Measurements from ENCODE around the gene B4GALT4. TPM values are rescaled to one million over a fixed set of nuclear protein-coding genes. Genes with fewer than 3 reads are reported as not detected.

Gene B4GALT4
- polyA plus RNA-seq, 3 donors from 2014 or later = 24.0 to 29.0 (median 24.3) TPM

DNA sequence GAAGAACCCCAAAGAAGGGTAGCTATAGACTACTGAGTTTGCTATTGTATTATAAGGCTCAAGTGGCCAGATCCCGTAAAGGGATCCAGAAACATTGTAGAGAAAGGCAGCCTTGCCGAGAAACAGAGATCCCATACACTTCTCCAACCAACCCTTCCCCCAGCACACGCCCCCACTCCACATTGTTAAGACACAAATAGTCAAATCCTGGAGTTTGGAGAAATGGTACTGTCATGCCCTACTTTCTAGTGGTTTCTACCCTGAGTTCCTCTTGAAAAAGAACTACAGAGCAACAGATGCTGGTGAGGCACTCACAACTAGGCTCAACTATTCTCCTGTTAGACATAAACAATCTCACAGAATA, 33.2 kb downstream of the B4GALT4 start:
- peak overlapping the region in 4 of 6 donors; percentile 6 to 86 (median 38) for H3K27ac Mint-ChIP-seq
- H3K4me1 Mint-ChIP-seq = peaks cover 32 to 33% of the 10 kb centered on the region in 2 donors
- no peak overlapping the region for H3K4me3 Mint-ChIP-seq
- H3K36me3 Mint-ChIP-seq = peaks cover 34 to 50% (median 36%) of the 10 kb centered on the region in 3 donors
- no peaks in the 10 kb centered on the region for H3K9me3 Mint-ChIP-seq
- H3K27me3 Mint-ChIP-seq (ENCODE audit: low read depth in 3 of 3) = no peaks in the 10 kb centered on the region
- DNase-seq = no peak

- Mint-ChIP-seq H3K9me3 (no peaks in the 10 kb centered on the region), H3K4me3 (no peak overlapping the region), H3K4me1 (peaks cover 32 to 33% of the 10 kb centered on the region in 2 donors), H3K27ac (peak overlapping the region in 5 of 6 donors; percentile 11 to 76 (median 44)), H3K27me3 (ENCODE audit: low read depth in 3 of 3) (no peaks in the 10 kb centered on the region), H3K36me3 (peaks cover 29 to 45% (median 32%) of the 10 kb centered on the region in 3 donors)
- DNase-seq = no peak
These were observed 33.8 kb downstream of the B4GALT4 start for GRCh38 chr3:119206611-119207511.

DNA sequence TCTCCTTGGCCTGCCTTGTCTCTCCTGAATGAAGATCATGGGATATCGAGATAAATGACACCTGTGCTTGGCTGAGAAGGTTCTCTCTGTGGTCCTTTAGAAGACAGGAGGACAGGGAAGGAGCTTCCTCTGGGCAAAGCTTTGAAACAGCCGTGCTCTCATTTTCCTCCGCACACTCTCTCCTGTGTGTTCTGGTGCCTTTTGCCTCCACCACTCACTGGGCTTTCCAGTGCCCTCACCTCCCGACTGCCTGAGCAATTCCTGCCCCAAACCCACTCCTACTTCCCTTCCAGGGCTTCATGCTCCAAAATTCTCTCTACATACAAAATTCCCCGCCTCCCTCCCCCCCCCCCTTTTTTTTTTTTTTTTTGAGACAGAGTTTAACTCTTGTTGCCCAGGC, 35.0 kb downstream of the B4GALT4 start:
- no peak for DNase-seq
- H3K27ac Mint-ChIP-seq = peak overlapping the region in 1 of 6 donors; percentile 25
- H3K4me1 Mint-ChIP-seq = peaks cover 32 to 33% of the 10 kb centered on the region in 2 donors
- peaks cover 22 to 39% (median 26%) of the 10 kb centered on the region in 3 donors for H3K36me3 Mint-ChIP-seq
- H3K27me3 Mint-ChIP-seq (ENCODE audit: low read depth in 3 of 3) = no peaks in the 10 kb centered on the region
- no peak overlapping the region for H3K4me3 Mint-ChIP-seq
- no peaks in the 10 kb centered on the region for H3K9me3 Mint-ChIP-seq

GRCh38 chr3:119205209-119205608, 35.5 kb downstream of the B4GALT4 start:
- Mint-ChIP-seq H3K4me1 (peaks cover 32 to 33% of the 10 kb centered on the region in 2 donors), H3K9me3 (no peaks in the 10 kb centered on the region), H3K4me3 (no peak overlapping the region), H3K27me3 (ENCODE audit: low read depth in 3 of 3) (no peaks in the 10 kb centered on the region), H3K27ac (peak overlapping the region in 3 of 6 donors; percentile 13 to 34 (median 29)), H3K36me3 (peaks cover 18 to 34% (median 23%) of the 10 kb centered on the region in 3 donors)
- no peak for DNase-seq

DNA sequence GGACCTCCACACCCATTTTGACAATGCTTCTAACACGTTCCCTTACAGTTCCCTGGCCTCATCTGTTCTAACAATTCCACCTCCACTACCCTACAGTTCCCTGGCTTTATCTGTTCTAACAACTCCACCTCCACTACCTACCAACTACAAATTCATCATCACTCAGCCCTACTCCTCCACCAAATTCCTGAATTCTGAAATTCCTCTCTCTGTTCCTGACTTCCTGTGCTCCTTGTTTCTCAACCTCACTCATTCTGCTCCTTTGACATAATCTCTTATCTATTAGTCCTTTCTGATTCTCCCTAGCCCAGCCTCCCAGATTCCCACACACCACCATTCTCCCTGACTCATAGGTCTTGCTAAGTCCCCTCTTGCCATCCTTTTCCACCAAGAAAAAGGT, 44.8 kb downstream of the B4GALT4 start:
- Mint-ChIP-seq H3K27ac (no peak overlapping the region), H3K27me3 (ENCODE audit: low read depth in 3 of 3) (peaks cover 0 to 2% (median 2%) of the 10 kb centered on the region in 3 donors), H3K9me3 (peaks cover 0 to 2% (median 0%) of the 10 kb centered on the region in 6 donors), H3K4me1 (no peaks in the 10 kb centered on the region), H3K4me3 (no peak overlapping the region), H3K36me3 (peaks cover 4 to 5% (median 5%) of the 10 kb centered on the region in 3 donors)
- no peak for DNase-seq

GRCh38 chr3:119195151-119195476, 45.6 kb downstream of the B4GALT4 start:
- no peak overlapping the region for H3K4me3 Mint-ChIP-seq
- H3K27ac Mint-ChIP-seq = no peak overlapping the region
- no peak for DNase-seq
- peaks cover 0 to 2% (median 2%) of the 10 kb centered on the region in 3 donors for H3K27me3 Mint-ChIP-seq (ENCODE audit: low read depth in 3 of 3)
- H3K36me3 Mint-ChIP-seq = peaks cover 4 to 5% (median 5%) of the 10 kb centered on the region in 3 donors
- H3K4me1 Mint-ChIP-seq = no peaks in the 10 kb centered on the region
- peaks cover 0 to 2% (median 0%) of the 10 kb centered on the region in 6 donors for H3K9me3 Mint-ChIP-seq

DNA sequence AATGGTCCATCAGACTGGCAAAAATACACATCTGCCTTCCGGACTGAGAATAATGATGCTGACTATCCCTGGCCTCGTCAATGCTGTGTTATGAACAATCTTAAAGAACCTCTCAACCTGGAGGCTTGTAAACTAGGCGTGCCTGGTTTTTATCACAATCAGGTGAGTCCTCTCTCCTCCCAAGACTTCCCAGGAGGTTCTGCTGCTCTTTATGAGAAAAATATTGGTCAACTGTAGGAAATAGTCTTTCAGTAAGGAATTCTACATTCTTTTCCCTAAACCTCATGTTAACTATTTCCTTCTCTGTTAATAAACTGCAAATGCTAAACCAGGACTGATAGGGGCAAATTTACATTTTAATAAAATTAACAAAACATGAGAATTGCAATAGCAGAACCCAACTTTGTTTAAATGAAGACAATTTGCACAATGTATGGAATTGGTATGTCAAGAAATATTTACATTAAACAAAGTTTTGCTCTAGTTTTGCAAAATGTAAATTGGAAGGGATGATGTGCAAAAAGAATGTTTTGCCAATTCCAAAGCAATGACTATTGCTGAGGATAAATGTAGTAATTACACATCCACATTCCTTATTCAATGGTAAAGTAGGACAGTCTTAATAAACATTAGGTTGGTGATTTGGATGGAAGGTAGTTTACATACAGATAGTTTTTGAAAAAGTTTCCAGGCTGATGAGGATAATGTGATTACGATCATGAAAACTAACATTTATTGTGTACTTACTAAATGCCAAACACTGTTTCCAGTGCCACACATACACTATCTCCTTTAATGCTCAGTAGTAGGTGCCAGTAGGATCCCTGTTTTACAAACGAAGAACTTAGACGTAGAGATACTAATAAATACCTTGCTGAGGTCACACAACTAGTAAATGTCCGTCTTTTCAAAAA, 46.2 kb downstream of the B4GALT4 start:
- Mint-ChIP-seq H3K27me3 (ENCODE audit: low read depth in 3 of 3) (peaks cover 0 to 2% (median 0%) of the 10 kb centered on the region in 3 donors), H3K36me3 (peaks cover 4 to 5% (median 5%) of the 10 kb centered on the region in 3 donors), H3K4me3 (no peak overlapping the region), H3K4me1 (no peaks in the 10 kb centered on the region), H3K9me3 (peaks cover 0 to 2% (median 0%) of the 10 kb centered on the region in 6 donors), H3K27ac (no peak overlapping the region)
- DNase-seq = no peak

DNA sequence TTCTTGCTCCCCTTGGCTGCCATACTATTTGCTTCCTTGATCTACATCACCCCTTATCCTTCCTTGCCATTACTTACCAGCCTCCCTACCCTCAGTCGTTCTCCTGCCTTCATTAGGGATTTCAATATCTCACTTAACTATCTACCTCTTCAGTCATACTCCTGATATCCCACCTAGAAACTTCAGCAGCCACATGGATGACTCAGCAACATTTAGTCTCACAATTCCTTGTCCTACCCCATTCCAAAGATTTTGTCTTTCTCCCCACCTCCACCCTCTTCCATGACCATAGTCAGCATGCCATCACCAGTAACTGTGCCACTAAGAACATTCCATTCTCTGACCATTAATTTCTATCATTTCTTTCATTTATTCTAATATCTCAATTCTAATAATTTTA, 48.9 kb downstream of the B4GALT4 start:
- H3K4me3 Mint-ChIP-seq = no peak overlapping the region
- DNase-seq = no peak
- H3K36me3 Mint-ChIP-seq = peaks cover 0 to 5% (median 0%) of the 10 kb centered on the region in 3 donors
- no peaks in the 10 kb centered on the region for H3K4me1 Mint-ChIP-seq
- no peak overlapping the region for H3K27ac Mint-ChIP-seq
- no peaks in the 10 kb centered on the region for H3K9me3 Mint-ChIP-seq
- peaks cover 0 to 2% (median 0%) of the 10 kb centered on the region in 3 donors for H3K27me3 Mint-ChIP-seq (ENCODE audit: low read depth in 3 of 3)

DNA sequence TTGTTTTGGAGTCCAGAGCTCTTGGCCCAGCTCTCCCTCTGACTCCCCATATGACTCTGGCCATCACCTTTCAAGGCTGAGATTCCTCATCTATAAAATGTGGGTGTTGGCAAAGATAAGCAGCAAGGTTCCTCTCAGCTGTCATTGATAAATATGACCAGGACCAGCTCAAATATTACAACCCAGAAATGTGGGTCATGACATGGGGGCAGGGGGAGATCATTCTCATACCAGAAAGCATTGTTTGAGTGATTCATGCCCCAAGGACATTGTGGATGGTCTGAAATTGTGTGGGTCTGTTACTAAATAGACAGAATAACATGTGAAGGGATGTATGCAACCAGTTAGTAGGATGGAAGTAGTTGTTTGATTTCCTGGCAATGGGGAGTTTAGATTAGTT, 53.4 kb downstream of the B4GALT4 start:
- H3K4me1 Mint-ChIP-seq = no peaks in the 10 kb centered on the region
- no peak overlapping the region for H3K4me3 Mint-ChIP-seq
- H3K27ac Mint-ChIP-seq = no peak overlapping the region
- H3K9me3 Mint-ChIP-seq = no peaks in the 10 kb centered on the region
- peaks cover 0 to 2% (median 0%) of the 10 kb centered on the region in 3 donors for H3K27me3 Mint-ChIP-seq (ENCODE audit: low read depth in 3 of 3)
- DNase-seq = no peak
- H3K36me3 Mint-ChIP-seq = no peaks in the 10 kb centered on the region

- H3K4me3 Mint-ChIP-seq = no peak overlapping the region
- DNase-seq = no peak
These were observed 55.7 kb downstream of the B4GALT4 start for GRCh38 chr3:119184796-119185570.

GRCh38 chr3:119184111-119184510, 56.6 kb downstream of the B4GALT4 start:
- Mint-ChIP-seq H3K4me1 (no peaks in the 10 kb centered on the region), H3K27ac (no peak overlapping the region), H3K27me3 (ENCODE audit: low read depth in 3 of 3) (peaks cover 0 to 2% (median 2%) of the 10 kb centered on the region in 3 donors)

More at GRCh38 chr3:119184796-119185570, 55.7 kb downstream of the B4GALT4 start:
- H3K27me3 Mint-ChIP-seq (ENCODE audit: low read depth in 3 of 3) = peaks cover 0 to 2% (median 2%) of the 10 kb centered on the region in 3 donors
- no peaks in the 10 kb centered on the region for H3K4me1 Mint-ChIP-seq
- H3K36me3 Mint-ChIP-seq = no peaks in the 10 kb centered on the region
- no peaks in the 10 kb centered on the region for H3K9me3 Mint-ChIP-seq
- no peak overlapping the region for H3K27ac Mint-ChIP-seq

DNA sequence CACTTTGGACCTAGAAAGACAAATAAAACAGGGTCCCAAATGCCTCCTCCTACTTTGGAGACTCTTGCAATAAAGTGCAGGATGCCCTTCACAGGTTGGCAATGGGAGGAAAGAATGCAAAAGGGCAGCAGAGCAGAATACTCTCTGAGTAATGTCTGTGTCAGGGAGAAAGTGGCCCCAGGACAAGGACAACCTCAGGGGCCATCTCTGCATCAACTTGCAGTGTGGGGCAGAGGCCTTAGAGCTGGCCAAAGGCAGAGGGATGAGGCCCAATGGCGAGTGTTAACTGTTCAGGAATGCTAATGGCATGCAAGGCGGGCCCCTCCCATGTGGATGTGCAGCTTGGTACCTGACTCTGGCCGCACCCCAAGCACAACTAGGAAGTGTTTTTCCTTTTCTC, 58.9 kb downstream of the B4GALT4 start:
- no peak for DNase-seq
- no peaks in the 10 kb centered on the region for H3K4me1 Mint-ChIP-seq
- no peak overlapping the region for H3K4me3 Mint-ChIP-seq
- H3K27me3 Mint-ChIP-seq (ENCODE audit: low read depth in 3 of 3) = peaks cover 0 to 2% (median 2%) of the 10 kb centered on the region in 3 donors
- H3K36me3 Mint-ChIP-seq = no peaks in the 10 kb centered on the region
- H3K27ac Mint-ChIP-seq = no peak overlapping the region
- H3K9me3 Mint-ChIP-seq = no peaks in the 10 kb centered on the region

More at GRCh38 chr3:119184111-119184510, 56.6 kb downstream of the B4GALT4 start:
- Mint-ChIP-seq H3K4me3 (no peak overlapping the region), H3K9me3 (no peaks in the 10 kb centered on the region), H3K36me3 (no peaks in the 10 kb centered on the region)
- no peak for DNase-seq

DNA sequence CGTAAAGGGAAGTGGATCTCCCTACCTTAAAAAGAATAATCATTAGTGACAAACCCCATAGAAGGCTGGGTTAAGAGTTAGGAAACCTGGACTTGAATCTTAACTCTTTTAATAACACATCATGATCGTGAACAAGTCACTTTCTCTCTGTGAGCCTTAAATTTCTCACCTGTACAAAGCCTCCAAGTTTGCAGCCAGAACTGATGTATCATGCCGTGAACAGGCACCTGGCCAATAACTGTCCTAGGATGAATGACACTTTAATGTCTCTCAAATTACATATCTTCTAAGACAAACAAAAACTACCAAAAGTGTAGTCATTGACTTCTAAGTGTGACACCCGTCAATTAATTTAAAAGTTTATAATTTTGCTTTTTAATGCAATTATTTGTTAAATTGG, 63.4 kb downstream of the B4GALT4 start:
- Mint-ChIP-seq H3K4me1 (no peaks in the 10 kb centered on the region), H3K27me3 (ENCODE audit: low read depth in 3 of 3) (peaks cover 0 to 2% (median 0%) of the 10 kb centered on the region in 3 donors), H3K27ac (no peak overlapping the region), H3K4me3 (no peak overlapping the region), H3K9me3 (no peaks in the 10 kb centered on the region), H3K36me3 (no peaks in the 10 kb centered on the region)
- no peak for DNase-seq

Data from immature natural killer cell (primary cell).